Measurements from ENCODE around the gene OTUB2.

Gene OTUB2

GRCh38 chr14:93991212-93991611 lies 34.9 kb upstream of the OTUB2 start:
- Histone ChIP-seq H3K9me3 (ENCODE audit: insufficient read depth, low read length) (no peaks in the 10 kb centered on the region), H3K4me3 (ENCODE audit: low read length) (no peak overlapping the region), H3K36me3 (replicated peaks; ENCODE audit: low read depth, low read length) (no peaks in the 10 kb centered on the region), H3K79me2 (ENCODE audit: low read length) (no peaks in the 10 kb centered on the region), H3K9ac (ENCODE audit: low read length) (no peak overlapping the region), H3K27ac (ENCODE audit: low read length) (no peak overlapping the region), H4K20me1 (ENCODE audit: insufficient read depth, low read length) (no peaks in the 10 kb centered on the region), H3K4me1 (ENCODE audit: low read length) (peaks cover 22% of the 10 kb centered on the region), H2AFZ (ENCODE audit: low read depth, low read length) (no peak overlapping the region), H3K4me2 (ENCODE audit: low read length) (no peak overlapping the region), H3K27me3 (ENCODE audit: low read depth, low read length) (0 out of 2 replicates have a peak, but pooled peaks cover 5% of the 10 kb centered on the region)
- TF ChIP-seq EZH2phosphoT487 (IDR thresholded peaks at IDR 0.05; ENCODE audit: low read depth) = no peak
- no peak for TF ChIP-seq CTCF (IDR thresholded peaks at IDR 0.05; ENCODE audit: low read depth, low read length)

GRCh38 chr14:93991649-93992048 lies 34.5 kb upstream of the OTUB2 start:
- TF ChIP-seq CTCF (IDR thresholded peaks at IDR 0.05; ENCODE audit: low read depth, low read length) = no peak
- no peak for TF ChIP-seq EZH2phosphoT487 (IDR thresholded peaks at IDR 0.05; ENCODE audit: low read depth)
- Histone ChIP-seq H3K9ac (ENCODE audit: low read length) (no peak overlapping the region), H3K27ac (ENCODE audit: low read length) (no peak overlapping the region), H4K20me1 (ENCODE audit: insufficient read depth, low read length) (no peaks in the 10 kb centered on the region), H3K9me3 (ENCODE audit: insufficient read depth, low read length) (no peaks in the 10 kb centered on the region), H2AFZ (ENCODE audit: low read depth, low read length) (no peak overlapping the region), H3K4me3 (ENCODE audit: low read length) (no peak overlapping the region), H3K79me2 (ENCODE audit: low read length) (no peaks in the 10 kb centered on the region), H3K27me3 (ENCODE audit: low read depth, low read length) (0 out of 2 replicates have a peak, but pooled peaks cover 5% of the 10 kb centered on the region), H3K36me3 (replicated peaks; ENCODE audit: low read depth, low read length) (no peaks in the 10 kb centered on the region), H3K4me2 (ENCODE audit: low read length) (no peak overlapping the region), H3K4me1 (ENCODE audit: low read length) (peaks cover 22% of the 10 kb centered on the region)

- H3K4me3 ChIP-seq (ENCODE audit: low read length) = no peak overlapping the region
- no peaks in the 10 kb centered on the region for H3K9me3 ChIP-seq (ENCODE audit: insufficient read depth, low read length)
- no peak for TF ChIP-seq EZH2phosphoT487 (IDR thresholded peaks at IDR 0.05; ENCODE audit: low read depth)
- peaks cover 22% of the 10 kb centered on the region for H3K4me1 ChIP-seq (ENCODE audit: low read length)
- no peaks in the 10 kb centered on the region for H3K36me3 ChIP-seq (replicated peaks; ENCODE audit: low read depth, low read length)
- no peaks in the 10 kb centered on the region for H3K79me2 ChIP-seq (ENCODE audit: low read length)
- no peak overlapping the region for H2AFZ ChIP-seq (ENCODE audit: low read depth, low read length)
- no peak overlapping the region for H3K9ac ChIP-seq (ENCODE audit: low read length)
- no peak overlapping the region for H3K27ac ChIP-seq (ENCODE audit: low read length)
- no peak overlapping the region for H3K4me2 ChIP-seq (ENCODE audit: low read length)
- 0 out of 2 replicates have a peak, but pooled peaks cover 5% of the 10 kb centered on the region for H3K27me3 ChIP-seq (ENCODE audit: low read depth, low read length)
- no peaks in the 10 kb centered on the region for H4K20me1 ChIP-seq (ENCODE audit: insufficient read depth, low read length)
Measured at GRCh38 chr14:93993382-93993781, 32.8 kb upstream of the OTUB2 start.

GRCh38 chr14:93994919-93995682 lies 31.0 kb upstream of the OTUB2 start:
- Histone ChIP-seq H3K9ac (ENCODE audit: low read length) (no peak overlapping the region), H3K79me2 (ENCODE audit: low read length) (no peaks in the 10 kb centered on the region), H3K4me2 (ENCODE audit: low read length) (no peak overlapping the region), H3K4me3 (ENCODE audit: low read length) (no peak overlapping the region), H2AFZ (ENCODE audit: low read depth, low read length) (no peak overlapping the region), H3K36me3 (replicated peaks; ENCODE audit: low read depth, low read length) (no peaks in the 10 kb centered on the region), H3K4me1 (ENCODE audit: low read length) (peaks cover 9% of the 10 kb centered on the region), H3K27me3 (ENCODE audit: low read depth, low read length) (0 out of 2 replicates have a peak, but pooled peaks cover 5% of the 10 kb centered on the region), H3K27ac (ENCODE audit: low read length) (no peak overlapping the region), H4K20me1 (ENCODE audit: insufficient read depth, low read length) (no peaks in the 10 kb centered on the region), H3K9me3 (ENCODE audit: insufficient read depth, low read length) (no peaks in the 10 kb centered on the region)
- no peak for TF ChIP-seq CTCF (IDR thresholded peaks at IDR 0.05; ENCODE audit: low read depth, low read length)
- TF ChIP-seq EZH2phosphoT487 (IDR thresholded peaks at IDR 0.05; ENCODE audit: low read depth) = no peak
